OCI-LY3 (cell line): ENCODE results near the gene GALNT14.

Experiments
- EZH2phosphoT487 ChIP-seq: fragments of 200-600 bp; shearing (Covaris generic); IDR thresholded peaks from 2 replicates; pipeline ENCODE4 v1.6.1; 2018; ENCODE audit warnings: antibody characterized with exemption, mixed run types, low read depth
- TF ChIP-seq, protein P1 (sequence below): fragments of 200-600, 300-600 bp; sonication (generic); IDR thresholded peaks from 2 replicates; pipeline ENCODE4 v1.5.1; 2014; ENCODE audit warnings: antibody characterized with exemption, low read length, low read depth

DNA sequence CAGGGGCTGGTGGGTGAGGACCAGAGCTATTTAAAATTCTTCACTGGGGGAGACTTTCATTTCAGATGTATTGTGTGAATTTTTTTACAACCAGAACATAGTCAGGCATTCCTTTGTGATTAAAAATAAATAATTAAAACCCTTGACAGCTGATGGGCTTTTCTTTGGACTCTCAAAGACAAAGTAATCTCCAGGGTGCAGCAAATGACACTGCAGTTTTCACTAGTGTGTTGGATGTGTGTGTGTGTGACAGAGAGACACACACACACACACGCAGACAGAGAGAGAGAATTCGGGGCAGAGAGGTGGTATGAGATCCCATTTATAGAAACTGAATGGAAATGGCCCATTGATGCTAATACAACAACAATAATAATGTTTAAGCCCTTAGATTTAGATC is 10.3 kb upstream of the GALNT14 start:
- no peak for TF ChIP-seq EZH2phosphoT487
- TF ChIP-seq, protein P1, sequence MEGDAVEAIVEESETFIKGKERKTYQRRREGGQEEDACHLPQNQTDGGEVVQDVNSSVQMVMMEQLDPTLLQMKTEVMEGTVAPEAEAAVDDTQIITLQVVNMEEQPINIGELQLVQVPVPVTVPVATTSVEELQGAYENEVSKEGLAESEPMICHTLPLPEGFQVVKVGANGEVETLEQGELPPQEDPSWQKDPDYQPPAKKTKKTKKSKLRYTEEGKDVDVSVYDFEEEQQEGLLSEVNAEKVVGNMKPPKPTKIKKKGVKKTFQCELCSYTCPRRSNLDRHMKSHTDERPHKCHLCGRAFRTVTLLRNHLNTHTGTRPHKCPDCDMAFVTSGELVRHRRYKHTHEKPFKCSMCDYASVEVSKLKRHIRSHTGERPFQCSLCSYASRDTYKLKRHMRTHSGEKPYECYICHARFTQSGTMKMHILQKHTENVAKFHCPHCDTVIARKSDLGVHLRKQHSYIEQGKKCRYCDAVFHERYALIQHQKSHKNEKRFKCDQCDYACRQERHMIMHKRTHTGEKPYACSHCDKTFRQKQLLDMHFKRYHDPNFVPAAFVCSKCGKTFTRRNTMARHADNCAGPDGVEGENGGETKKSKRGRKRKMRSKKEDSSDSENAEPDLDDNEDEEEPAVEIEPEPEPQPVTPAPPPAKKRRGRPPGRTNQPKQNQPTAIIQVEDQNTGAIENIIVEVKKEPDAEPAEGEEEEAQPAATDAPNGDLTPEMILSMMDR, result no peak
